Subcutaneous adipose tissue (tissue), 4 donors: ENCODE results near the gene ZBTB46. TPM values are rescaled to one million over a fixed set of nuclear protein-coding genes. Genes with fewer than 3 reads are reported as not detected.

Source experiments
- CTCF ChIP-seq: fragments of 450-650 bp; IDR thresholded peaks from one replicate; pipeline ENCODE4 v1.5.1; 2016; ENCODE audit warnings: low read depth, mild to moderate bottlenecking, control low read depth, antibody characterized with exemption, moderate library complexity
- total RNA-seq, 4 donors: library from RNA; depleted of rRNA; stranded (reverse); fragments of >200 nt; gene quantifications; one replicate each; pipeline ENCODE4 v1.1.0, GENCODE V29; 2016

Gene ZBTB46
- total RNA-seq, 4 donors from 2014 or later = 5.7 to 45.2 (median 7.4) TPM

GRCh38 chr20:63748934-63749270 is 82.2 kb downstream of the ZBTB46 start:
- TF ChIP-seq CTCF = no peak

GRCh38 chr20:63748070-63748933 is 82.8 kb downstream of the ZBTB46 start:
- TF ChIP-seq CTCF = no peak

GRCh38 chr20:63747622-63748069 is 83.4 kb downstream of the ZBTB46 start:
- no peak for TF ChIP-seq CTCF

GRCh38 chr20:63746751-63747315 is 84.2 kb downstream of the ZBTB46 start:
- TF ChIP-seq CTCF = no peak

- TF ChIP-seq CTCF = no peak
Measured at GRCh38 chr20:63745961-63746731, 84.9 kb downstream of the ZBTB46 start.

GRCh38 chr20:63745424-63745805 is 85.6 kb downstream of the ZBTB46 start:
- TF ChIP-seq CTCF = no peak
